GM23248 (cell line): ENCODE measurements around the gene CTBP2. TPM values are rescaled to one million over a fixed set of nuclear protein-coding genes. Genes with fewer than 3 reads are reported as not detected.

Experiments
- DNase-seq: peaks from one replicate; pipeline ENCODE4 v3.0.0-alpha.2; 2015
- H2AFZ ChIP-seq: fragments of 200-600 bp; sonication (generic); 2 replicates; pipeline ENCODE4 v1.6.1; 2016; ENCODE audit warnings: antibody characterized with exemption
- H3F3A ChIP-seq: fragments of 200-600 bp; sonication (generic); 2 replicates; pipeline ENCODE4 v1.6.1; 2016; ENCODE audit warnings: mild to moderate bottlenecking, antibody characterized with exemption, mixed run types; ENCODE audit not compliant: insufficient read depth
- H3K27ac ChIP-seq: fragments of 200-600 bp; sonication (generic); 2 replicates; pipeline ENCODE4 v1.5.1; 2016; ENCODE audit warnings: mild to moderate bottlenecking
- H3K27me3 ChIP-seq: fragments of 200-600 bp; sonication (generic); replicated peaks from 2 replicates; pipeline ENCODE4 v1.6.1; 2016; ENCODE audit warnings: mild to moderate bottlenecking; ENCODE audit not compliant: insufficient read depth
- H3K36me3 ChIP-seq: fragments of 200-600 bp; sonication (generic); 2 replicates; pipeline ENCODE4 v1.6.1; 2016; ENCODE audit warnings: low read depth, mild to moderate bottlenecking
- H3K4me1 ChIP-seq: fragments of 200-600 bp; sonication (generic); 2 replicates; pipeline ENCODE4 v1.6.1; 2016; ENCODE audit warnings: mild to moderate bottlenecking; ENCODE audit not compliant: insufficient read depth
- H3K4me2 ChIP-seq: fragments of 200-600 bp; sonication (generic); one replicate; pipeline ENCODE4 v1.6.1; 2016; ENCODE audit warnings: mild to moderate bottlenecking; ENCODE audit not compliant: unreplicated experiment
- H3K4me3 ChIP-seq: fragments of 200-600 bp; sonication (generic); 2 replicates; pipeline ENCODE4 v1.5.1; 2016; ENCODE audit warnings: mild to moderate bottlenecking
- H3K79me2 ChIP-seq: fragments of 200-600 bp; sonication (generic); 2 replicates; pipeline ENCODE4 v1.6.1; 2016; ENCODE audit warnings: mild to moderate bottlenecking; ENCODE audit not compliant: insufficient read depth
- H3K9ac ChIP-seq: fragments of 200-600 bp; sonication (generic); 2 replicates; pipeline ENCODE4 v1.6.1; 2016; ENCODE audit warnings: mild to moderate bottlenecking
- H3K9me2 ChIP-seq: fragments of 200-600 bp; sonication (generic); 2 replicates; pipeline ENCODE4 v1.6.1; 2016; ENCODE audit warnings: mixed run types, mild to moderate bottlenecking, moderate library complexity; ENCODE audit not compliant: insufficient read depth
- H3K9me3 ChIP-seq: fragments of 200-600 bp; sonication (generic); one replicate; pipeline ENCODE4 v1.6.1; 2017; ENCODE audit warnings: low read depth
- H4K20me1 ChIP-seq: fragments of 200-600 bp; sonication (generic); 2 replicates; pipeline ENCODE4 v1.6.0; 2016; ENCODE audit not compliant: insufficient read depth
- EZH2 ChIP-seq: fragments of 200-600 bp; sonication (generic); IDR thresholded peaks from 2 replicates; pipeline ENCODE4 v1.6.1; 2018; ENCODE audit warnings: antibody characterized with exemption, mild to moderate bottlenecking; ENCODE audit not compliant: insufficient read depth, poor library complexity, severe bottlenecking
- EZH2phosphoT487 ChIP-seq: fragments of 200-600 bp; sonication (generic); IDR thresholded peaks from 2 replicates; pipeline ENCODE4 v1.6.1; 2018; ENCODE audit warnings: antibody characterized with exemption, moderate library complexity, mild to moderate bottlenecking, low read depth; ENCODE audit not compliant: insufficient read depth
- WGBS, 2 experiments: methylation state at CpG; one replicate each; pipeline ENCODE4 v1.1.6; 2015 to 2017; ENCODE audit warnings: low lambda C conversion rate in 2 of 2, low coverage in 1 of 2; ENCODE audit errors: missing lambda C conversion rate in 2 of 2; 5-methylcytosine and 5-hydroxymethylcytosine counted together
- in situ Hi-C: fragments of 300-500 bp; cut with MboI; formaldehyde crosslinking; loops from 2 replicates; pipeline ENCODE4 v1.15.0; 2020
- polyA plus RNA-seq: library from polyadenylated mRNA; unstranded; fragments of >200 nt; fragmentation: Nextera tagmentation; extraction: Ambion mirVana; gene quantifications from 2 replicates; pipeline ENCODE4 v1.2.1, GENCODE V29; 2016
- total RNA-seq: library from RNA; depleted of rRNA; stranded (reverse); fragments of >200 nt; shearing (Covaris generic); gene quantifications from 2 replicates; pipeline ENCODE4 v1.2.3, GENCODE V29; 2014

Gene CTBP2
- total and polyA plus RNA-seq, 2 experiments from 2014 or later: 52.0 to 65.5 TPM

DNA sequence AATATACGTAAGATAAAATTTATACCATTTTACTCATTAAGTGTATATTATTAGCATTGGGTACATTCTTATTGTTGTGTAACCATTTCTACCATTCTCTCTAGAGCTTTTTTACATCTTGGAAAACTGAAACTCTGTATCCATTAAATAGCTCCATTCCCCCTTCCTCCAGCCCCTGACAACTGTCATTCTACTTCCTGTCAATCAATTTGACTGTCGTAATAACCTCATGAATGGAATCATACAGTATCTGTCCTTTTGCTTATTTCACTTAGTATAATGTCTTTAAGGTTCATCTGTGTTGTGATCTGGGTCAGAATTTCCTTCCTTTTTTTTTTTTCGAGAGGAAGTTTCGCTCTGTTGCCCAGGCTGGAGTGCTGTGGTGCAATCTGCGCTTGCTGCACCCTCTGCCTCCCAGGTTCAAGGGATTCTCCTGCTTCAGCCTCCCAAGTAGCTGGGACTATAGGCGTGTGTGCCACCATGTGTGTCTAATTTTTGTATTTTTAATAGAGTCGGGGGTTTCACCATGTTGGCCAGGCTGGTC lies 202.9 kb downstream of the CTBP2 start:
- Histone ChIP-seq H3F3A (0 out of 2 replicates have a peak, but pooled peaks cover 4% of the 10 kb centered on the region), H3K27ac (no peak overlapping the region), H3K27me3 (no peaks in the 10 kb centered on the region), H3K4me3 (no peak overlapping the region), H3K9me2 (no peaks in the 10 kb centered on the region), H3K36me3 (no peaks in the 10 kb centered on the region), H4K20me1 (peaks cover 35% of the 10 kb centered on the region), H3K4me2 (no peak overlapping the region), H3K79me2 (peaks cover 100% of the 10 kb centered on the region), H3K9ac (no peak overlapping the region), H2AFZ (no peak overlapping the region), H3K9me3 (no peaks in the 10 kb centered on the region), H3K4me1 (peaks cover 32% of the 10 kb centered on the region)
- WGBS, 2 experiments: 98% methylated on average over 7 of the region's 7 CpGs
- no peak for TF ChIP-seq EZH2
- TF ChIP-seq EZH2phosphoT487: no peak
- in situ Hi-C loops: no loop called here
- no peak for DNase-seq

DNA sequence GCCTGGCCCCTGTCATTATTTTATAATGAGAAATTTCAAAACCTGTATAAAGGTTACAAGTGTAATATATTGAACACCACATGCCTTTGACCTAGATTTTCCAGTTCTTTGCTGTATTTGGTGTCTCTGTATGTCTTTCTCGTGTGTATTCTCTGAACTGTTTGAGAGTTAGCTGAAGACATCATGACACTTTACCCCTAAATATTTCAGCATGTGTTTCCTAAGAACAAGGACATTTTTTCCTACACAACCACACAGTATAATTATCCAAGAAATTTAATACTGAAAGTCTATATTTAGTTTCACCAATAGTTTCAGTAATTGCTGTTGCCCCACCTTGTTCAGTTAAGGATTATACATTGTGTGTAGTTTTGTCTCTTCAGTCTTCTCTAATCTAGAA lies 203.6 kb downstream of the CTBP2 start:
- H4K20me1 ChIP-seq: peaks cover 39% of the 10 kb centered on the region
- WGBS, 2 experiments: 33 to 62% methylated on average over 1 of the region's 1 CpG
- H2AFZ ChIP-seq: no peak overlapping the region
- no peaks in the 10 kb centered on the region for H3K27me3 ChIP-seq
- no peak overlapping the region for H3K9ac ChIP-seq
- H3K4me1 ChIP-seq: peaks cover 32% of the 10 kb centered on the region
- H3K9me3 ChIP-seq: no peaks in the 10 kb centered on the region
- no peaks in the 10 kb centered on the region for H3K9me2 ChIP-seq
- no peak overlapping the region for H3K4me3 ChIP-seq
- in situ Hi-C loops: no loop called here
- H3F3A ChIP-seq: 0 out of 2 replicates have a peak, but pooled peaks cover 4% of the 10 kb centered on the region
- H3K79me2 ChIP-seq: peaks cover 100% of the 10 kb centered on the region
- H3K4me2 ChIP-seq: no peak overlapping the region
- DNase-seq: no peak
- no peak overlapping the region for H3K27ac ChIP-seq
- no peaks in the 10 kb centered on the region for H3K36me3 ChIP-seq
- TF ChIP-seq EZH2phosphoT487 (no peak), EZH2 (no peak)

DNA sequence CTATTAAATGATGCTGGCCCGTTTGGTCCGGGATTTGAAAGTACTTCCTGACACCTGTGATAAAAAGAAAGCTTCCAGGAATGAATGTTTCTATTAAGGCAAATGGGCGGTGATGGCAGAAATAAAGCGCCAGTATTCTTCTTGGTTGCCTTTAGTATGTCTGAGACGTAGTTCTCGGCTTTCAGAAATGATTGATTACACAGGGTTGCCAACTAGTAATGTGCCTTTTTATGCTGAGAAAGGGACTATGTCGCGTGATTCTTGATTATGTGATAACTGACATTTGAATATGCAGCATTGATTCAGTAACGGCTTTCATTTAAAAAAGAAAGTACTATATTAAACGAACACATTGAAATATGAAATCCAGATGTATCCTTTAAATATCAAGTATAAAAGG lies 204.5 kb downstream of the CTBP2 start:
- Histone ChIP-seq H3K79me2 (peaks cover 100% of the 10 kb centered on the region), H3K4me2 (peak overlapping the region; percentile 62), H3K9me3 (no peaks in the 10 kb centered on the region), H3K9me2 (no peaks in the 10 kb centered on the region), H3F3A (no peaks in the 10 kb centered on the region), H2AFZ (no peak overlapping the region), H3K4me3 (peak overlapping the region; percentile 28; the same call in 1 of the 2 replicates), H3K27me3 (no peaks in the 10 kb centered on the region), H3K9ac (no peak overlapping the region), H3K27ac (no peak overlapping the region), H4K20me1 (peaks cover 39% of the 10 kb centered on the region), H3K4me1 (peaks cover 24% of the 10 kb centered on the region; the same call in 1 of the 2 replicates), H3K36me3 (no peaks in the 10 kb centered on the region)
- WGBS, 2 experiments: 19 to 26% methylated on average over 10 of the region's 10 CpGs
- no peak for DNase-seq
- in situ Hi-C loops: no loop called here
- no peak for TF ChIP-seq EZH2phosphoT487
- TF ChIP-seq EZH2: no peak

DNA sequence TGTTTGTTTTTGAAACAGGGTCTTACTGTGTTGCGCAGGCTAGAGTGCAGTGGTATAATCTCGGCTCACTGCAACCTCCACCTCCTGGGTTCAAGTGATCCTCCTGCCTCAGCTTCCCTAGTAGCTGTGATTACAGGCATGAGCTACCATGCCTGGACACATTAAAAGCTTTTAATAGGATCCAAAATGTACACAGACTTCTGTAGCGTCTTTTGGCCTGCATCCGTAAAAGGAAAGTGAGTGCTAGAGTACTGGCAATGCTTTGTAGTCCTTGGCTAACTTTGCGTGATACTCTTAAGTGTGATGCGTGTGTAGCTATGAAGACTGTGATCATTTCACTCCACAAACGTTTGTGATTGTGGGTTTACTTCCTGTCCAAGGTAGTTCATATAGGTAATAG lies 205.1 kb downstream of the CTBP2 start:
- peaks cover 18% of the 10 kb centered on the region; the same call in 1 of the 2 replicates for H3K4me1 ChIP-seq
- no peak overlapping the region for H3K9ac ChIP-seq
- no peaks in the 10 kb centered on the region for H3F3A ChIP-seq
- peaks cover 39% of the 10 kb centered on the region for H4K20me1 ChIP-seq
- H3K79me2 ChIP-seq: peaks cover 100% of the 10 kb centered on the region
- no peak for TF ChIP-seq EZH2
- no peak for TF ChIP-seq EZH2phosphoT487
- 40 to 45% methylated on average over 7 of the region's 7 CpGs for WGBS, 2 experiments
- H3K27me3 ChIP-seq: no peaks in the 10 kb centered on the region
- no peak overlapping the region for H2AFZ ChIP-seq
- H3K4me2 ChIP-seq: no peak overlapping the region
- H3K9me2 ChIP-seq: no peaks in the 10 kb centered on the region
- DNase-seq: peak; percentile 42
- in situ Hi-C loops: no loop called here
- H3K36me3 ChIP-seq: no peaks in the 10 kb centered on the region
- H3K27ac ChIP-seq: no peak overlapping the region
- no peaks in the 10 kb centered on the region for H3K9me3 ChIP-seq
- H3K4me3 ChIP-seq: no peak overlapping the region

DNA sequence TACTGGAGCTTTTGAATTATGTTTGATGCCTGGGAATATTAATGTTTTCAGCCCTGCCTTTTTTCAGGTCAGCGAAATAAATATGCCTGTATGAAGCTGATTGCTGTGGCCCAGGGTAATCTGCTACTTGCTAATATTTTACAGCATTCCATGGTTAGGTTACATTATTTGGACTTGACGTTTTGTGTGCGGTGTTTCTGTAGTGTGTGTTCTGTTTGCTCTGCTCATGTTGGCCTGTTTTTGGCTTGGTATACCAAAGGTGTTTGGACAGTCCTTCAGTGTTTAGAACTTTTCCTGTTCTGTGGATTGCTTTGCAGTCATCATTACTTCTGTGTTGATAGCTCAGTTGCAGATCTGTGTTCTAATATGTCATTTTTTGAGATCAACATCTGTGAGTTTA lies 206.9 kb downstream of the CTBP2 start:
- no peak overlapping the region for H3K9ac ChIP-seq
- in situ Hi-C loops: no loop called here
- no peak overlapping the region for H3K4me3 ChIP-seq
- H3K4me2 ChIP-seq: no peak overlapping the region
- no peaks in the 10 kb centered on the region for H3K9me3 ChIP-seq
- H3K79me2 ChIP-seq: peaks cover 100% of the 10 kb centered on the region
- H3K4me1 ChIP-seq: peaks cover 17% of the 10 kb centered on the region; the same call in 1 of the 2 replicates
- H3F3A ChIP-seq: no peaks in the 10 kb centered on the region
- 97 to 99% methylated on average over 3 of the region's 3 CpGs for WGBS, 2 experiments
- TF ChIP-seq EZH2 (no peak), EZH2phosphoT487 (no peak)
- H4K20me1 ChIP-seq: peaks cover 33% of the 10 kb centered on the region
- H3K27me3 ChIP-seq: no peaks in the 10 kb centered on the region
- no peak overlapping the region for H3K27ac ChIP-seq
- H3K9me2 ChIP-seq: no peaks in the 10 kb centered on the region
- DNase-seq: no peak
- no peaks in the 10 kb centered on the region for H3K36me3 ChIP-seq
- no peak overlapping the region for H2AFZ ChIP-seq
